H1 (cell line): ENCODE results near the gene OR2K2. TPM values are rescaled to one million over a fixed set of nuclear protein-coding genes. Genes with fewer than 3 reads are reported as not detected.

ENCODE experiments used
- CTCF ChIA-PET: fragments of 300-600 bp; sonication (Branson Sonifier 250); formaldehyde crosslinking; loops from one replicate; lab custom pipeline; 2021; ENCODE audit not compliant: partially characterized antibody; lab: Charles Lee
- POLR2A ChIA-PET: fragments of 300-600 bp; sonication (Branson Sonifier 250); formaldehyde crosslinking; loops from one replicate; lab custom pipeline; 2021; ENCODE audit warnings: inconsistent platforms; ENCODE audit not compliant: partially characterized antibody; lab: Charles Lee
- DNase-seq, 2 experiments: peaks; one replicate each; pipeline versions ENCODE4 v3.0.0 to v3.0.0-alpha.2; 2010 to 2022; ENCODE audit warnings: low spot score in 2 of 2, low read depth in 1 of 2, mixed read lengths in 1 of 2
- FAIRE-seq: peaks from 2 replicates; lab custom pipeline; 2011; peaks lifted over from hg19 to GRCh38; lab: Jason Lieb, UNC
- H2AFZ ChIP-seq: 2 replicates; pipeline ENCODE4 v1.8.1; 2012; ENCODE audit warnings: low read length, inconsistent platforms
- H2AK5ac ChIP-seq: 2 replicates; pipeline ENCODE4 v1.6.1; 2013; ENCODE audit warnings: low read depth, low read length
- H2BK120ac ChIP-seq: replicated peaks from 2 replicates; pipeline ENCODE3; 2013; ENCODE audit warnings: low read depth, low read length, inconsistent platforms
- H2BK12ac ChIP-seq: 2 replicates; pipeline ENCODE4 v1.6.1; 2013; ENCODE audit warnings: low read depth, low read length
- H2BK15ac ChIP-seq: 2 replicates; pipeline ENCODE4 v1.6.1; 2013; ENCODE audit warnings: low read length
- H2BK20ac ChIP-seq: 2 replicates; pipeline ENCODE4 v1.6.1; 2013; ENCODE audit warnings: low read length
- H2BK5ac ChIP-seq: 2 replicates; pipeline ENCODE4 v1.6.1; 2013; ENCODE audit warnings: low read depth, low read length
- H3K14ac ChIP-seq: 2 replicates; pipeline ENCODE4 v1.6.1; 2013; ENCODE audit warnings: inconsistent platforms; ENCODE audit not compliant: insufficient read length
- H3K18ac ChIP-seq: 2 replicates; pipeline ENCODE4 v1.6.1; 2013; ENCODE audit warnings: low read length; ENCODE audit errors: extremely low read depth
- H3K23ac ChIP-seq: 2 replicates; pipeline ENCODE4 v1.6.1; 2013; ENCODE audit warnings: inconsistent platforms; ENCODE audit not compliant: insufficient read length
- H3K23me2 ChIP-seq: 2 replicates; pipeline ENCODE4 v1.6.1; 2013; ENCODE audit warnings: low read depth, low read length
- H3K27ac ChIP-seq: 2 replicates; pipeline ENCODE4 v1.6.1; 2011; ENCODE audit warnings: low read depth, low read length, inconsistent platforms
- H3K27me3 ChIP-seq, 4 experiments: replicated peaks in 1 of 4; 1 replicate in 1 of 4; 2 replicates in 3 of 4; pipeline versions ENCODE4 v1.6.1 to v1.8.1; 2011 to 2013; ENCODE audit warnings: low read length in 3 of 4, mild to moderate bottlenecking in 3 of 4, inconsistent platforms in 2 of 4, mixed read lengths in 2 of 4, moderate library complexity in 1 of 4; ENCODE audit not compliant: control insufficient read depth in 3 of 4, insufficient read depth in 3 of 4; ENCODE audit errors: extremely low read depth in 1 of 4
- H3K36me3 ChIP-seq, 4 experiments: 2 replicates each; pipeline versions ENCODE4 v1.6.1 to v1.8.1; 2011 to 2013; ENCODE audit warnings: mild to moderate bottlenecking in 4 of 4, low read length in 3 of 4, moderate library complexity in 2 of 4, control low read depth in 1 of 4, inconsistent platforms in 1 of 4; ENCODE audit not compliant: insufficient read depth in 4 of 4, control insufficient read depth in 2 of 4
- H3K4ac ChIP-seq: replicated peaks from 2 replicates; pipeline ENCODE3; 2013; ENCODE audit warnings: low read length, low read depth, mixed read lengths, inconsistent platforms; ENCODE audit not compliant: insufficient read length
- H3K4me1 ChIP-seq, 4 experiments: replicated peaks in 1 of 4; 1 replicate in 1 of 4; 2 replicates in 3 of 4; pipeline versions ENCODE4 v1.6.1 to v1.8.1; 2011 to 2013; ENCODE audit warnings: low read length in 3 of 4, inconsistent platforms in 2 of 4, mixed read lengths in 1 of 4; ENCODE audit not compliant: insufficient read depth in 4 of 4, control insufficient read depth in 3 of 4
- H3K4me2 ChIP-seq, 2 experiments: 2 replicates each; pipeline versions ENCODE4 v1.6.1 to v1.8.1; 2011 to 2013; ENCODE audit warnings: low read depth in 2 of 2, low read length in 2 of 2, control low read depth in 1 of 2, inconsistent platforms in 1 of 2, mild to moderate bottlenecking in 1 of 2; ENCODE audit not compliant: insufficient read depth in 1 of 2
- H3K4me3 ChIP-seq, 4 experiments: fragments of 200-600, 300-600 bp in 1 of 4; sonication (generic), shearing (Covaris generic), sonication (Bioruptor Twin) in 1 of 4; 2 replicates each; pipeline versions ENCODE4 v1.5.1 to v1.8.1; 2011 to 2016; ENCODE audit warnings: low read length in 4 of 4, low read depth in 3 of 4, control low read depth in 2 of 4, inconsistent platforms in 2 of 4, mild to moderate bottlenecking in 2 of 4, mixed read lengths in 1 of 4, moderate library complexity in 1 of 4; ENCODE audit not compliant: insufficient read depth in 2 of 4; ENCODE audit errors: extremely low read depth in 1 of 4
- H3K56ac ChIP-seq: replicated peaks from 2 replicates; pipeline ENCODE3; 2013; ENCODE audit warnings: low read depth, mild to moderate bottlenecking, mixed read lengths, low read length, inconsistent platforms; ENCODE audit not compliant: insufficient read length
- H3K79me1 ChIP-seq: 2 replicates; pipeline ENCODE4 v1.6.1; 2013; ENCODE audit warnings: low read depth, low read length, control low read depth
- H3K79me2 ChIP-seq, 2 experiments: 2 replicates each; pipeline versions ENCODE4 v1.6.1 to v1.8.1; 2012 to 2013; ENCODE audit warnings: low read length in 2 of 2, mild to moderate bottlenecking in 2 of 2, inconsistent platforms in 1 of 2; ENCODE audit not compliant: insufficient read depth in 2 of 2, control insufficient read depth in 1 of 2
- H3K9ac ChIP-seq, 4 experiments: replicated peaks in 1 of 4; 1 replicate in 1 of 4; 2 replicates in 3 of 4; pipeline versions ENCODE4 v1.6.1 to v1.8.1; 2011 to 2013; ENCODE audit warnings: low read depth in 3 of 4, low read length in 3 of 4, control low read depth in 2 of 4, mild to moderate bottlenecking in 2 of 4, moderate library complexity in 2 of 4, inconsistent platforms in 1 of 4; ENCODE audit errors: extremely low read depth in 1 of 4
- H3K9me3 ChIP-seq, 2 experiments: 2 replicates each; pipeline versions ENCODE4 v1.6.1 to v1.8.1; 2012 to 2013; ENCODE audit warnings: mild to moderate bottlenecking in 2 of 2, moderate library complexity in 2 of 2, control low read depth in 1 of 2, inconsistent platforms in 1 of 2, low read depth in 1 of 2, low read length in 1 of 2, mixed read lengths in 1 of 2; ENCODE audit not compliant: insufficient read depth in 2 of 2
- H4K20me1 ChIP-seq, 2 experiments: replicated peaks in 1 of 2; 2 replicates each; pipeline versions ENCODE3 to v1.8.1; 2011 to 2013; ENCODE audit warnings: inconsistent platforms in 2 of 2, low read length in 2 of 2, mild to moderate bottlenecking in 1 of 2; ENCODE audit not compliant: insufficient read depth in 2 of 2, control insufficient read depth in 1 of 2
- H4K5ac ChIP-seq: 2 replicates; pipeline ENCODE4 v1.6.1; 2013; ENCODE audit warnings: low read length, low read depth, mixed read lengths, inconsistent platforms; ENCODE audit not compliant: insufficient read length
- H4K8ac ChIP-seq: 2 replicates; pipeline ENCODE4 v1.8.0; 2013; ENCODE audit warnings: mild to moderate bottlenecking, moderate library complexity, low read length, inconsistent platforms; ENCODE audit not compliant: insufficient read depth; ENCODE audit errors: extremely low read depth
- H4K91ac ChIP-seq: replicated peaks from 2 replicates; pipeline ENCODE3; 2013; ENCODE audit warnings: low read length, mixed read lengths, inconsistent platforms; ENCODE audit not compliant: insufficient read length
- BCL11A ChIP-seq, 2 experiments: IDR thresholded peaks; one replicate each; pipeline ENCODE4 v1.6.1; 2011; ENCODE audit warnings: low read depth in 2 of 2, low read length in 2 of 2, mild to moderate bottlenecking in 2 of 2
- CREB1 ChIP-seq: IDR thresholded peaks from 2 replicates; pipeline ENCODE4 v1.6.1; 2012; ENCODE audit warnings: inconsistent platforms
- MAFK ChIP-seq: IDR thresholded peaks from 2 replicates; pipeline ENCODE4 v1.6.1; 2012; ENCODE audit warnings: low read depth, mild to moderate bottlenecking, improper control_type of control experiment, low read length
- RBBP5 ChIP-seq: IDR thresholded peaks from 2 replicates; pipeline ENCODE4 v1.7.1; 2012; ENCODE audit warnings: low read depth, mild to moderate bottlenecking, inconsistent platforms, low read length, moderate library complexity, borderline replicate concordance
- WGBS, 2 experiments: shearing (Covaris generic) in 1 of 2; methylation state at CpG; one replicate each; pipeline versions ENCODE4 v1.1.6 to v1.1.7; 2013 to 2015; ENCODE audit warnings: low lambda C conversion rate in 2 of 2, mixed read lengths in 2 of 2, inconsistent platforms in 1 of 2, low coverage in 1 of 2, missing lambda C conversion rate in 1 of 2; ENCODE audit not compliant: insufficient replicate concordance in 2 of 2, insufficient coverage in 1 of 2, insufficient read length in 1 of 2; ENCODE audit errors: extremely low coverage in 1 of 2, missing lambda C conversion rate in 1 of 2; 5-methylcytosine and 5-hydroxymethylcytosine counted together
- polyA plus RNA-seq, 7 experiments: library from polyadenylated mRNA; depleted of rRNA in 3 of 7; stranded (reverse) in 5 of 7; unstranded in 2 of 7; fragments of >200 nt in 5 of 7; fragments of 200-250 nt in 2 of 7; gene quantifications; 1 replicate in 5 of 7; 2 replicates in 1 of 7; 4 replicates in 1 of 7; pipeline versions ENCODE4 v1.2.1 to v1.2.3, GENCODE V29; 2011 to 2013; ENCODE audit warnings: missing spikeins in 2 of 7, mixed read lengths in 2 of 7
- total RNA-seq: library from RNA; stranded (reverse); fragmentation: NEBNext Ultra II Directional; extraction: Animal tissue kit (Norgen Biotek cat#: 25700); gene quantifications from 2 replicates; pipeline ENCODE4 v1.2.1, GENCODE V29; 2021

OR2K2 gene
- total and polyA plus RNA-seq, 2 of the 8 experiments (the other 6 are each of a cell fraction or from before 2014, with no cell fraction given): not detected

- DNase-seq (no peak), FAIRE-seq (peak; percentile 13)
- H3K4me3 ChIP-seq: no peak overlapping the region
- H4K5ac ChIP-seq: no peak overlapping the region
- no peak overlapping the region for H3K18ac ChIP-seq
- POLR2A ChIA-PET: no interaction called here
- H3K9ac ChIP-seq: no peak overlapping the region
- WGBS, 2 experiments: 91% methylated on average over 2 of the region's 2 CpGs; no CpG with 5 or more reads in 1 of the 2 experiments
- no peak overlapping the region for H3K27ac ChIP-seq
- H2AK5ac ChIP-seq: no peak overlapping the region
- no peaks in the 10 kb centered on the region for H3K27me3 ChIP-seq
- H3K23me2 ChIP-seq: no peaks in the 10 kb centered on the region
- H2BK15ac ChIP-seq: no peak overlapping the region
- no peak overlapping the region for H3K4me2 ChIP-seq
- TF ChIP-seq MAFK (no peak), CREB1 (no peak), RBBP5 (no peak), BCL11A (IDR thresholded peaks at IDR 0.05; ENCODE audit: low read depth in 2 of 2, low read length in 2 of 2) (no peak)
- no peaks in the 10 kb centered on the region for H3K79me1 ChIP-seq
- H3K14ac ChIP-seq: no peak overlapping the region
- no peak overlapping the region for H2BK20ac ChIP-seq
- no peak overlapping the region for H4K91ac ChIP-seq
- H2BK12ac ChIP-seq: no peak overlapping the region
- no peaks in the 10 kb centered on the region for H3K79me2 ChIP-seq
- H3K4me1 ChIP-seq: no peaks in the 10 kb centered on the region
- no peak overlapping the region for H3K56ac ChIP-seq
- no peak overlapping the region for H3K23ac ChIP-seq
- peaks cover 0 to 4% of the 10 kb centered on the region in 2 experiments; a peak in 1 of 4 replicates for H3K9me3 ChIP-seq
- no peak overlapping the region for H2AFZ ChIP-seq
- CTCF ChIA-PET: interaction anchor here (0.6 to 2.0 kb wide), 6 partner anchors 10 to 455 kb away, joined by 3 to 10 read pairs (median 4); no protein-coding TSS in a partner anchor
- H2BK5ac ChIP-seq: no peak overlapping the region
- no peak overlapping the region for H4K8ac ChIP-seq
- H3K36me3 ChIP-seq: no peaks in the 10 kb centered on the region
- H2BK120ac ChIP-seq: no peak overlapping the region
- H3K4ac ChIP-seq: no peak overlapping the region
- H4K20me1 ChIP-seq: no peaks in the 10 kb centered on the region
Observed at GRCh38 chr9:111297066-111297824, 32.8 kb downstream of the OR2K2 start.
